ENCODE data around the gene CSNK1G1.
"Not testable (repeated sequence)": the region's sequence is repeated elsewhere in the genome, so short reads cannot be mapped to it uniquely, and the experiment has no call there.

Gene CSNK1G1

DNA sequence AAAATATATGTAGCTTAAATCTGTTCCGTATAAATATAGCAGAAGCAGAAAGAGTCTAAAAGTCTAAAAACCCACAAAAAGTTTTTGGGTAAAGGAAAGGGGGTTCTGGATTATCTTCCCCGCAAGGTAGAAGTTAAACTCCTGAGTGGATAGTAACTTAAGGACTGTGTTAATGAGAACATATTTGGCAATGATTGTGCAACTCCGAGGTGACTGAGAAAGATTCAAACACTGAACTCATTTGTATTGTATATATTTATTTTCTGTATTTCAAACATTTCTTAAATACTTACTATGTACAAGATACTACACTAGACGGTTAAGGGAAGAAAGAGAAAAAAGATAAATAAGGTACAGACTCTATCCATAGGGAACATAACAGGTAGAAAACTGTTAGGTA, 120.4 kb downstream of the CSNK1G1 start:
- no peak for DNase-seq

GRCh38 chr15:64233299-64233698, 122.7 kb downstream of the CSNK1G1 start:
- DNase-seq, result no peak

GRCh38 chr15:64232400-64232799, 123.6 kb downstream of the CSNK1G1 start:
- no peak for DNase-seq

- DNase-seq, result no peak
These were observed 126.7 kb downstream of the CSNK1G1 start for GRCh38 chr15:64229129-64229724.

- no peak for DNase-seq
These were observed 130.2 kb downstream of the CSNK1G1 start for GRCh38 chr15:64225804-64226203.

GRCh38 chr15:64224511-64224910, 131.5 kb downstream of the CSNK1G1 start:
- no peak for DNase-seq

DNA sequence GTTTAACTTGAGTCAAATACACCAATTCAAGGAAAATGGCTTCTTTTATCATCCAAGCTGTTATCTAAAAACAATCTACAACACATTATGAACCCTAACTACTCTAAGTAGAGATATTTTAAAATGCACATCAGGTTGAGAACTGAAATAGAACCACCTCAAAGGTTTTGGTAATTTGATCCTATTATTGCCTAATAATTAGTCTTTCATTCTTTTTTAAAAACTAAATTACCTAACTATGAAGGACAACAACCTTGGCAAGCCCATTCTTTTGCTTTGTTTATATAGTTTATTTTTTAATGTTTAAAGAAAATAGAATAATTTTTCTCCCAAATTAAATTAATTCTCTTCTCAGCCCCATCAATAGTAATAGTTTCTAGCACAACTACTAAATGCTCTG, 132.1 kb downstream of the CSNK1G1 start:
- DNase-seq, result no peak

DNA sequence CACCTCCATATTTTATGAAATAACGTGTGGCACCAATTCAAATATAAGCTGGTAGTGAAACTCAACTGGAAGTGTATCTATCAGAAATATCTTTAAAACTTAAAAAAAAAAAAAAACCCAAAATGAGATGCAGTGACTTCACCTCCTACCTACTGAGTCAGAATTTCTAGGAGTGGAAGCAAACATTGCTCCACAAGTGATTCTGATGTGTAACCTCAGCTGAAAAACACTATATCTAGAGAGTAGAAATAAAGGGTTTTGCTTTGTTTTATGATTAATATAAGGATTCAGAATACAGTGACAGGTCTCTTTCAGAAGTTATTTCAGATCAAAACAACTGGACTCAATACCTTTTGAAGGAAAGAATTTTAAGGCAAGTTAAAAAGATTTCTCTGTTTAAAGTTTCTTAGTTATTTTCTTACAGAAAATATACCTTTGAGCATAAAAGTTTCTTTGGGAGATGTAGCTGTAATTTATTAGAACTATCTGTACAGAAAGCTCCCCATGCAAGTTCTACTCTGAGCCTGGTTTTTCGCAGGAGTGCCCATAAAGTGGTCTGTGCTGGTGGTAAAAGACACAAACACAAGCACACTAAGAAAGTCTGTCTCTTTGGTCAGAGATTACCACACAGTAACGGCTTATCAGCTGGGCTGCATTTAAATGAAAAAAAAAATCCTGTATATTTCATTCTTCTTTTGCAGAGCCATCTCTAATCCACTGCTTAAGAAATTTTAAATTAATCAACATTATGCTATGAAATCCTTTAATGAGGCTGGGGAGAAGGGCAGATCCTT, 133.2 kb downstream of the CSNK1G1 start:
- DNase-seq, result no peak

GRCh38 chr15:64221911-64222310, 134.1 kb downstream of the CSNK1G1 start:
- DNase-seq, result not testable (repeated sequence)

DNA sequence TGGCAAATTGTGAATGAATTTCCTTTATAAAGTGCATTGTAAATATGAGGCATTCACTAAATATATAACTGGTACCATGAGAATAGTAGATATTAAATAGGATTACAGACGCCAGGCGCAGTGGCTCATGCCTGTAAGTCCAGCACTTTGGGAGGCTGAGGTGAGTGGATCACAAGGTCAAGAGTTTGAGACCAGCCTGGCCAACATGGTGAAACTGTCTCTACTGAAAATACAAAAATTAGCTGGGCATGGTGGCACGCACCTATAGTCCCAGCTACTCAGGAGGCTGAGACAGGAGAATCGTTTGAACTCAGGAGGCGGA, 138.6 kb downstream of the CSNK1G1 start:
- DNase-seq, result not testable (repeated sequence)

- DNase-seq, result no peak
These were observed 139.1 kb downstream of the CSNK1G1 start for GRCh38 chr15:64216730-64217428.

DNA sequence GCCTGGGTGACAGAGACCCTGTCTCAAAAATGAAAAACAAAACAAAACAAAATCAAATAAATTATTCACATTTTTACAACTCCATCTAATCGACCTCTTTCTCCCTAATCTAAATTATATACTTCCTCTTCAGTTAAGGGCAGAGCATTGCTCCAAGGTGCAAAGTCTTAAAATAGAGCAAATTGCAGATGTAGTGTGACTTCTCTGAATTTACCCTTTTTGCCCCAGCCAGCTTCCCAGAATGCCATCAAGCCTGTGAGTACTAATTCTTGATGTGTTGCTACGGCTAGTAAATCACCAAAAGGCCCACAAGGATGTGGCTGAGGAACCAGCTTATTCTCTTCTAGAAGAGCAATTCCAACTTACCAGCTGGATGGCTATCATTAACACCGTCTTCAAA, 139.8 kb downstream of the CSNK1G1 start:
- no peak for DNase-seq

GRCh38 chr15:64213646-64214045, 142.3 kb downstream of the CSNK1G1 start:
- DNase-seq, result no peak

- DNase-seq, result no peak
These were observed 144.3 kb downstream of the CSNK1G1 start for GRCh38 chr15:64211696-64212095.

- no peak for DNase-seq
These were observed 145.6 kb downstream of the CSNK1G1 start for GRCh38 chr15:64210371-64210770.

DNA sequence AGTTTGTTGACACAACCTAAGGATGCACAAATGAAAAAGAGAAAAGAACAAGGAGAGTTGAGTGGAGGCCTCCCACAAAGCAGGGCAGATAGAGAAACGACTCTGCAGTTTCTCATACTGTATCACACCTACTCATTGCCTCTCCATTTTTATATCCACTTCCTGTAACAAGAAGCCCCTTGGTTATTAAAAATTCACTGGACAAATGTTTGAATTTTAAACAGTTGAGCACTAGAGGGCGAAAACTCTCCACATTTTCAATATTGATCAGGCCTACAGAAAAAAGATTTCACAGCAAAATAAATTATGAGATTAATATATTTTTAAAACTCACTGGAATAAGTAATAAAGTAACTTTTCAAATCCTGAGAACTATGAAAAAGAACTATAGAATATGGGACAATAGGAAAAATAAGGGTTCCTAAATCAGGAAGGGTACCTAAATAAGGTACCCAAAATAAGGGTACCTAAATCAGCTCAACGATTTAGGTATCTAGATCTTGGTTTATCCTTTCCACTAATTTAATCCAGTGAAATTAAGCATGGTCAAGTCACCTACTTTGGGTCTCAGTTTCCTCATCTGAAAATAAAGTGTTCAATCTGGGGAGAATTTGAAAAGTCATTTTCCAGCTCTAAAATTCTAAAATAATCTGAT, 146.2 kb downstream of the CSNK1G1 start:
- DNase-seq, result no peak

DNA sequence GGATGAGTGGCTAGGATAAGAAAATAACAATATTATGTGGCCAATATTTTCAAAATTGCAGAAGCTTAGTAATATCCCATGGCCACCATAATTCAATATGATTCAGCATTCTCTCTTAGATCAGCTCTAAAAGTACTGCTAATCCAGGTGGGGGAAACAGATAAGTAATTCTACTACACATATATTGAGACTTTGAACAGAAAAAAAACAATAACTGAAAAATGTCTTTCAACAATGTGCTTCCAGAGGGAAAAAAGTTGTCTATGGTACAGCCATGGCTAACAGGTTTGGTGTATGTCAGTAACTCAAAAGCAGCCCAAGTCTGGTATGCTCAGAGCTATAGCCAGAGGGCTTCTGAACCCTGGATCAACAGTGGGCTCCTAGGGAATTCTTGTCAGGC, 150.8 kb downstream of the CSNK1G1 start:
- no peak for DNase-seq

DNA sequence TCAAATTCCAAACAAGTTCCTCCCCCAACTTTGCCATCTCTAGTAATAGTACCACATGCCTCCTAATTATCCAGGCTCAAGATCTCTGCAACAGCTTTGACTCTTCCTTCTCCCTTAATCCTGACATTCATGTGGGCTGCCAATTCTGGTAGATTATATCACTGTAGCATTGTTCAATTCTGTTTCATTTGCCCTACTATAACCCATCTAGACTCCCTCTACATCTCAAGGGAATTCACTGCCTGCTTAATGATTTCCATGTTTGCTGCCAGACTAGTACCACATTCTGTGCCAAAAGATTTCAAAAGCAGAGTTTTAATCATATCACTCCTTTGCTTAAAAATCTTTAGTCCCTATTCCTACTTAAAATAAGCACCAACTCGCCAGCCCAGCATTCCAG, 158.5 kb downstream of the CSNK1G1 start:
- no peak for DNase-seq

GRCh38 chr15:64193971-64194370, 162.0 kb downstream of the CSNK1G1 start:
- DNase-seq, result no peak

- DNase-seq, result no peak
These were observed 163.8 kb downstream of the CSNK1G1 start for GRCh38 chr15:64191971-64192830.

GRCh38 chr15:64187396-64188191, 168.4 kb downstream of the CSNK1G1 start:
- no peak for DNase-seq

All from activated CD4-positive, CD25-positive, alpha-beta regulatory T cell (primary cell).